HCT116 (cell line): ENCODE measurements around the gene EVC2. TPM values are rescaled to one million over a fixed set of nuclear protein-coding genes. Genes with fewer than 3 reads are reported as not detected.

Source experiments
- ATAC-seq: fragments of 200-7000 bp; cut with Tn5 transposase; 2 replicates; pipeline ENCODE4 v1.9.1; 2020; ENCODE audit warnings: mild to moderate bottlenecking, moderate library complexity
- BruUV-seq: library from RNA; stranded (reverse); fragments of 400-500 nt; replicated peaks from 2 replicates; lab custom pipeline; 2021; lab: Mats Ljungman, UMichigan
- CTCF ChIA-PET: fragments of 300-600 bp; sonication (Branson Sonifier 250); formaldehyde crosslinking; loops from one replicate; lab custom pipeline; 2021; ENCODE audit warnings: antibody characterized with exemption; lab: Charles Lee
- POLR2A ChIA-PET: fragments of 300-600, 350-600 bp; sonication (Branson Sonifier 250); formaldehyde crosslinking; loops from one replicate; lab custom pipeline; 2021; ENCODE audit warnings: antibody characterized with exemption; lab: Charles Lee
- RAD21 ChIA-PET, 2 experiments: fragments of 300-600 bp; sonication (Branson Sonifier 250); formaldehyde crosslinking; loops; one replicate each; lab custom pipeline; 2023; ENCODE audit warnings: low total read pairs in 2 of 2; ENCODE audit not compliant: uncharacterized antibody in 2 of 2, unreplicated experiment in 2 of 2, low non-redundant PET in 1 of 2; lab: Charles Lee
- DNase-seq: peaks from one replicate; pipeline ENCODE4 v3.0.0-alpha.2; 2010; ENCODE audit warnings: low read depth, low spot score
- H2AFZ ChIP-seq: fragments of 200-600 bp; shearing (Covaris generic), sonication (generic); 2 replicates; pipeline ENCODE4 v1.6.1; 2017; ENCODE audit warnings: low read depth, mixed run types, mixed read lengths, antibody characterized with exemption, low read length; ENCODE audit not compliant: poor library complexity, severe bottlenecking
- H3K27ac ChIP-seq: 2 replicates; pipeline ENCODE4 v1.5.1; 2012; ENCODE audit warnings: low read depth, low read length
- H3K27me3 ChIP-seq: fragments of 200-600 bp; sonication (generic); 2 replicates; pipeline ENCODE4 v1.6.1; 2016; ENCODE audit warnings: mixed run types, low read length, mixed read lengths; ENCODE audit not compliant: insufficient read depth
- H3K36me3 ChIP-seq, 2 experiments: fragments of 200-500 bp in 1 of 2; fragments of 200-600 bp in 1 of 2; sonication (Bioruptor generic) in 1 of 2; sonication (generic) in 1 of 2; 2 replicates each; pipeline versions ENCODE4 v1.5.1 to v1.6.1; 2014 to 2016; ENCODE audit warnings: low read length in 2 of 2, inconsistent platforms in 1 of 2, mixed read lengths in 1 of 2, mixed run types in 1 of 2; ENCODE audit not compliant: insufficient read depth in 2 of 2, control insufficient read depth in 1 of 2
- H3K4me1 ChIP-seq, 2 experiments: fragments of 200-600 bp in 1 of 2; sonication (generic) in 1 of 2; 2 replicates each; pipeline versions ENCODE4 v1.5.1 to v1.6.1; 2012 to 2017; ENCODE audit warnings: low read length in 2 of 2, inconsistent platforms in 1 of 2, mild to moderate bottlenecking in 1 of 2, mixed read lengths in 1 of 2, mixed run types in 1 of 2, moderate library complexity in 1 of 2; ENCODE audit not compliant: insufficient read depth in 2 of 2, control insufficient read depth in 1 of 2
- H3K4me2 ChIP-seq: fragments of 200-600 bp; sonication (generic); 2 replicates; pipeline ENCODE4 v1.6.1; 2017; ENCODE audit warnings: mixed run types, low read length, mixed read lengths
- H3K4me3 ChIP-seq, 2 experiments: fragments of 200-600 bp in 1 of 2; sonication (generic) in 1 of 2; replicated peaks in 1 of 2; 2 replicates each; pipeline ENCODE4 v1.5.1; 2011 to 2016; ENCODE audit warnings: low read length in 2 of 2, control low read depth in 1 of 2, low read depth in 1 of 2, mild to moderate bottlenecking in 1 of 2, mixed read lengths in 1 of 2, mixed run types in 1 of 2
- H3K79me2 ChIP-seq: fragments of 200-600 bp; sonication (generic); 2 replicates; pipeline ENCODE4 v1.6.1; 2017; ENCODE audit warnings: mild to moderate bottlenecking, mixed run types, low read length, moderate library complexity, mixed read lengths; ENCODE audit not compliant: insufficient read depth
- H3K9ac ChIP-seq: fragments of 200-600 bp; sonication (generic); 2 replicates; pipeline ENCODE4 v1.6.1; 2016; ENCODE audit warnings: low read length, mixed read lengths
- H3K9me2 ChIP-seq: fragments of 200-600 bp; sonication (generic), shearing (Covaris generic); 2 replicates; pipeline ENCODE4 v1.6.1; 2017; ENCODE audit warnings: mixed run types, mild to moderate bottlenecking, moderate library complexity; ENCODE audit not compliant: insufficient read depth
- H3K9me3 ChIP-seq, 2 experiments: fragments of 200-500 bp in 1 of 2; fragments of 200-600 bp in 1 of 2; sonication (Bioruptor generic) in 1 of 2; sonication (generic) in 1 of 2; 2 replicates each; pipeline ENCODE4 v1.6.1; 2014 to 2017; ENCODE audit warnings: low read length in 2 of 2, mixed read lengths in 2 of 2, inconsistent platforms in 1 of 2, low read depth in 1 of 2, mild to moderate bottlenecking in 1 of 2, mixed run types in 1 of 2, moderate library complexity in 1 of 2; ENCODE audit not compliant: control insufficient read depth in 1 of 2, insufficient read depth in 1 of 2
- H4K20me1 ChIP-seq: fragments of 200-600 bp; sonication (generic), shearing (Covaris generic); 2 replicates; pipeline ENCODE4 v1.6.1; 2017; ENCODE audit warnings: mixed run types, mild to moderate bottlenecking, moderate library complexity; ENCODE audit not compliant: insufficient read depth
- CBX3 ChIP-seq: IDR thresholded peaks from 2 replicates; pipeline ENCODE4 v1.6.1; 2012; ENCODE audit warnings: low read depth
- CEBPB ChIP-seq: IDR thresholded peaks from 2 replicates; pipeline ENCODE4 v1.6.1; 2012; ENCODE audit warnings: low read depth
- CTCF ChIP-seq, 3 experiments: fragments of 200-600 bp in 1 of 3; sonication (generic) in 1 of 3; IDR thresholded peaks in 2 of 3; conservative IDR thresholded peaks in 1 of 3; 2 replicates each; pipeline ENCODE4 v1.5.1; 2012 to 2017; ENCODE audit warnings: low read depth in 2 of 3, low read length in 2 of 3, antibody characterized with exemption in 1 of 3, borderline replicate concordance in 1 of 3, control low read depth in 1 of 3, mild to moderate bottlenecking in 1 of 3, mixed read lengths in 1 of 3, mixed run types in 1 of 3, moderate library complexity in 1 of 3; ENCODE audit not compliant: insufficient read depth in 1 of 3
- EGR1 ChIP-seq: IDR thresholded peaks from 2 replicates; pipeline ENCODE4 v1.6.1; 2012; ENCODE audit warnings: low read depth
- ELF1 ChIP-seq: IDR thresholded peaks from 2 replicates; pipeline ENCODE4 v1.6.1; 2012; ENCODE audit warnings: low read depth, borderline replicate concordance
- EZH2phosphoT487 ChIP-seq: fragments of 200-600 bp; IDR thresholded peaks from 2 replicates; pipeline ENCODE4 v1.6.1; 2018; ENCODE audit warnings: antibody characterized with exemption, borderline replicate concordance
- MAX ChIP-seq: IDR thresholded peaks from 2 replicates; pipeline ENCODE4 v1.6.1; 2012
- POLR2AphosphoS5 ChIP-seq: IDR thresholded peaks from 2 replicates; pipeline ENCODE4 v1.6.1; 2011; ENCODE audit warnings: mild to moderate bottlenecking, low read depth, low read length, moderate library complexity
- RAD21 ChIP-seq: IDR thresholded peaks from 2 replicates; pipeline ENCODE4 v1.6.1; 2012; ENCODE audit warnings: low read depth, mild to moderate bottlenecking
- ZFX ChIP-seq: fragments of 450-650 bp; IDR thresholded peaks from 2 replicates; pipeline ENCODE4 v1.6.1; 2017
- ZNF274 ChIP-seq: fragments of 200-500 bp; sonication (Bioruptor generic); IDR thresholded peaks from 2 replicates; pipeline ENCODE4 v1.6.1; 2014; ENCODE audit warnings: mild to moderate bottlenecking, low read depth, low read length, inconsistent platforms
- intact Hi-C: fragments of 100-400 bp; cut with micrococcal nuclease; formaldehyde crosslinking; loops from 2 replicates; pipeline ENCODE4 v1.10.0; 2022
- total RNA-seq: library from RNA; stranded (reverse); gene quantifications from one replicate; pipeline ENCODE4 v1.2.1, GENCODE V29; 2021; ENCODE audit not compliant: unreplicated experiment
- TF ChIP-seq, protein P1 (sequence below): IDR thresholded peaks from 2 replicates; pipeline ENCODE4 v1.6.1; 2011; ENCODE audit warnings: mild to moderate bottlenecking, low read length, moderate library complexity; ENCODE audit not compliant: insufficient replicate concordance; ENCODE audit errors: extremely low read depth

Gene EVC2
- total RNA-seq, 1 experiment from 2014 or later = not detected

- no peak overlapping the region for H3K4me2 ChIP-seq
- H3K4me1 ChIP-seq = no peaks in the 10 kb centered on the region
- H3K27ac ChIP-seq = no peak overlapping the region
- H3K27me3 ChIP-seq = no peaks in the 10 kb centered on the region; the same call in none of the 2 replicates
- H4K20me1 ChIP-seq = no peaks in the 10 kb centered on the region
- no peak overlapping the region for H3K9ac ChIP-seq
- H3K9me3 ChIP-seq = no peaks in the 10 kb centered on the region
- H3K9me2 ChIP-seq = no peaks in the 10 kb centered on the region
- H3K79me2 ChIP-seq = no peaks in the 10 kb centered on the region
- H3K36me3 ChIP-seq = no peaks in the 10 kb centered on the region
- TF ChIP-seq EZH2phosphoT487 (no peak), POLR2AphosphoS5 (no peak), CEBPB (no peak)
- TF ChIP-seq, protein P1, sequence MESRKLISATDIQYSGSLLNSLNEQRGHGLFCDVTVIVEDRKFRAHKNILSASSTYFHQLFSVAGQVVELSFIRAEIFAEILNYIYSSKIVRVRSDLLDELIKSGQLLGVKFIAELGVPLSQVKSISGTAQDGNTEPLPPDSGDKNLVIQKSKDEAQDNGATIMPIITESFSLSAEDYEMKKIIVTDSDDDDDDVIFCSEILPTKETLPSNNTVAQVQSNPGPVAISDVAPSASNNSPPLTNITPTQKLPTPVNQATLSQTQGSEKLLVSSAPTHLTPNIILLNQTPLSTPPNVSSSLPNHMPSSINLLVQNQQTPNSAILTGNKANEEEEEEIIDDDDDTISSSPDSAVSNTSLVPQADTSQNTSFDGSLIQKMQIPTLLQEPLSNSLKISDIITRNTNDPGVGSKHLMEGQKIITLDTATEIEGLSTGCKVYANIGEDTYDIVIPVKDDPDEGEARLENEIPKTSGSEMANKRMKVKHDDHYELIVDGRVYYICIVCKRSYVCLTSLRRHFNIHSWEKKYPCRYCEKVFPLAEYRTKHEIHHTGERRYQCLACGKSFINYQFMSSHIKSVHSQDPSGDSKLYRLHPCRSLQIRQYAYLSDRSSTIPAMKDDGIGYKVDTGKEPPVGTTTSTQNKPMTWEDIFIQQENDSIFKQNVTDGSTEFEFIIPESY = no peak
- ChIA-PET POLR2A (no interaction called here), CTCF (no interaction called here), RAD21 (no interaction called here)
- intact Hi-C loops = no loop called here
- H2AFZ ChIP-seq = no peak overlapping the region
- ATAC-seq (no peak), DNase-seq (no peak)
- no peak overlapping the region for H3K4me3 ChIP-seq
- BruUV-seq = no TSS peak
Measured at GRCh38 chr4:5707366-5707765, 993 bp downstream of the EVC2 start.

DNA sequence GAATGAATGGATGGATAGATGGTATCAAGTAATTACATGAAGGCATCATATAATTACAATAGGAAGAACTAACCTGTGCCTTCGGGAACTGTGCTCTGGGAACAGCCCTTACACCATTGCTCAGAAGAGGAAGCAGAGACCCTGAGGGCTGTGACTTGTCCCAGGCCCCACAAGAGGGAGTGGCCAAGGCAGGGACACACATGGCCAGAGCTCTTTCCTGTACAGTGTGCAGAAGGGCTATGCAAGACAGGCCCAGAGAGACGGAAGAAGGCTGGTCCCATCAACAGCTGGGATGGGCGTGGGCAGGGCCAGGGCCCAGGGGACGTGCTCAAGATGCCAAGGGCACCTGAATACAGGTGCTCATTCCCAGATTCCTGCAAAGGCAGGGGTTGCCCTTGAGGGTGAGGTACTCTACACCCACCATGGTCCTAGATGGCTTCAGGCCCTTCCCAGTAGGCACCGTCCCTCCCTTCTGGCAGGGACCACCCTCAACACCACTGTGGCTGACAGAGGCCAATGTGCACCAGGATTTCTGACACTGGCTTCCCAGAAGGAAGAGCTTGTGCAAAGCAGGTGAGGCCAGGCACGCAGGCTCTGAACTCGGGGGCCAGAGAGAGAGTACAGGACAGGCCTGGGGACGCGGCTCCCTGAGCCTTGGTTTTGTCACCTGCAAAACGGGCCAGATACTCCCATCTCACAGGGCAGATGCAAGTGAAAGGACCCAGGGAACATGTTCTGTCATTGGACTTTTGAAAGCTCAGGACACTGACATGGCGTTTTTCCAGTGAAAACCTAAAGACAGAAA lies 1.7 kb downstream of the EVC2 start:
- intact Hi-C loops = no loop called here
- Histone ChIP-seq H3K4me1 (no peaks in the 10 kb centered on the region), H3K9me2 (no peaks in the 10 kb centered on the region), H3K4me2 (no peak overlapping the region), H3K36me3 (no peaks in the 10 kb centered on the region), H3K9ac (no peak overlapping the region), H3K27me3 (no peaks in the 10 kb centered on the region; the same call in none of the 2 replicates), H2AFZ (no peak overlapping the region), H3K4me3 (no peak overlapping the region), H3K79me2 (no peaks in the 10 kb centered on the region), H3K27ac (no peak overlapping the region), H3K9me3 (no peaks in the 10 kb centered on the region), H4K20me1 (no peaks in the 10 kb centered on the region)
- no peak for ATAC-seq
- ChIA-PET POLR2A (no interaction called here), CTCF (no interaction called here), RAD21 (no interaction called here)
- no peak for DNase-seq
- no TSS peak for BruUV-seq
- TF ChIP-seq MAX (no peak), EGR1 (no peak), ZNF274 (no peak), POLR2AphosphoS5 (no peak), ZFX (no peak), EZH2phosphoT487 (no peak), ELF1 (no peak), CTCF (IDR thresholded peaks at IDR 0.05 in 2 of 3, conservative IDR thresholded peaks at IDR 0.05 in 1 of 3; ENCODE audit: borderline replicate concordance in 1 of 3, insufficient read depth in 1 of 3, low read depth in 2 of 3, low read length in 2 of 3) (no peak), CBX3 (no peak), RAD21 (no peak)
